HG02840 (cell line): ENCODE data around the gene PPIP5K1.

Experiments used
- ATAC-seq: cut with Tn5 transposase; IDR thresholded peaks from one replicate; pipeline ENCODE4 v1.9.1; 2021; ENCODE audit warnings: mild to moderate bottlenecking, moderate library complexity, moderate number of reproducible peaks; ENCODE audit not compliant: unreplicated experiment, low FRiP score

PPIP5K1 gene

GRCh38 chr15:43492673-43493601, 97.1 kb downstream of the PPIP5K1 start, which contains the start of gene TP53BP1:
Gene TP53BP1 (minus strand): TSS chr15:43493156. CDS start chr15:43493043, 113 bp downstream.
- ATAC-seq: peak; percentile 97

GRCh38 chr15:43492266-43492665, 97.7 kb downstream of the PPIP5K1 start:
- ATAC-seq: no peak

- ATAC-seq: no peak
Observed at GRCh38 chr15:43489191-43489590, 100.8 kb downstream of the PPIP5K1 start.

- ATAC-seq: no peak
Observed at GRCh38 chr15:43488790-43489189, 101.2 kb downstream of the PPIP5K1 start.

- ATAC-seq: no peak
Observed at GRCh38 chr15:43487271-43487895, 102.6 kb downstream of the PPIP5K1 start.

- no peak for ATAC-seq
Observed at GRCh38 chr15:43484455-43484854, 105.6 kb downstream of the PPIP5K1 start.
